ENCODE data around the gene MET. TPM values are rescaled to one million over a fixed set of nuclear protein-coding genes. Genes with fewer than 3 reads are reported as not detected.

The MET gene
- total RNA-seq, 1 experiment from 2014 or later = 5.0 TPM

DNA sequence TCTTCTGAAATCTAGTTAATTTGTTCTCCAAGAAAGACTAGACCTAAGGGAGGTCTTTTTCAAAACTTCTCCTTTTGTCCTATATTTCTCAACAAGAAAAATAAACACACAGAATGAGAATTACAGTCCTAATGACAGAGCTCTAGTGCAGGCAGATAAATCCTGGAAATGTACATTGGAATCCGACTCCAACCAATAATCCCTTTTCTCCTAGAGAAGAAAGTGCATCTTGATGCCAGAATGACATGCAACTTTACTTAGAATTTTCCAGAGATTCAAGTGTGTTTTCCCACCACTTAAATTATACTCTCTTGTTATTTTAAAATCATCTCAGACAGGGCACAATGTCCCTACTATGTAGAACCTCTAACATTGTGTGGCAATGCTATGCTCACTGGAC is 68.2 kb downstream of the MET start:
- no peak overlapping the region for H3K4me2 ChIP-seq (ENCODE audit: insufficient read depth, insufficient read length, low read length)
- H3K79me1 ChIP-seq (ENCODE audit: insufficient read depth, low read depth, low read length, poor library complexity, severe bottlenecking) = no peaks in the 10 kb centered on the region
- peaks cover 0 to under 1% of the 10 kb centered on the region in 2 experiments; a peak in 1 of 5 replicates for H3K9me3 Mint-ChIP-seq
- no peaks in the 10 kb centered on the region for H3K23me2 ChIP-seq (ENCODE audit: insufficient read length, low read depth, low read length, poor library complexity, severe bottlenecking)
- no peak overlapping the region for H3K27ac Mint-ChIP-seq
- no peak overlapping the region for H2BK20ac ChIP-seq (ENCODE audit: low read depth, low read length, poor library complexity, severe bottlenecking)
- H4K20me1 ChIP-seq (ENCODE audit: control insufficient read depth, insufficient read depth, insufficient read length) = no peaks in the 10 kb centered on the region
- H3K9ac ChIP-seq (ENCODE audit: extremely low read depth, insufficient read length, low read length) = no peak overlapping the region
- no peak overlapping the region for H3K18ac ChIP-seq (ENCODE audit: insufficient read length, low read depth, low read length)
- TF ChIP-seq, protein P1, sequence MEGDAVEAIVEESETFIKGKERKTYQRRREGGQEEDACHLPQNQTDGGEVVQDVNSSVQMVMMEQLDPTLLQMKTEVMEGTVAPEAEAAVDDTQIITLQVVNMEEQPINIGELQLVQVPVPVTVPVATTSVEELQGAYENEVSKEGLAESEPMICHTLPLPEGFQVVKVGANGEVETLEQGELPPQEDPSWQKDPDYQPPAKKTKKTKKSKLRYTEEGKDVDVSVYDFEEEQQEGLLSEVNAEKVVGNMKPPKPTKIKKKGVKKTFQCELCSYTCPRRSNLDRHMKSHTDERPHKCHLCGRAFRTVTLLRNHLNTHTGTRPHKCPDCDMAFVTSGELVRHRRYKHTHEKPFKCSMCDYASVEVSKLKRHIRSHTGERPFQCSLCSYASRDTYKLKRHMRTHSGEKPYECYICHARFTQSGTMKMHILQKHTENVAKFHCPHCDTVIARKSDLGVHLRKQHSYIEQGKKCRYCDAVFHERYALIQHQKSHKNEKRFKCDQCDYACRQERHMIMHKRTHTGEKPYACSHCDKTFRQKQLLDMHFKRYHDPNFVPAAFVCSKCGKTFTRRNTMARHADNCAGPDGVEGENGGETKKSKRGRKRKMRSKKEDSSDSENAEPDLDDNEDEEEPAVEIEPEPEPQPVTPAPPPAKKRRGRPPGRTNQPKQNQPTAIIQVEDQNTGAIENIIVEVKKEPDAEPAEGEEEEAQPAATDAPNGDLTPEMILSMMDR (conservative IDR thresholded peaks at IDR 0.05) = no peak
- no peak overlapping the region for H2AK5ac ChIP-seq (ENCODE audit: insufficient read length, low read length)
- no peak for DNase-seq
- no peak overlapping the region for H3T11ph ChIP-seq (ENCODE audit: low read length)
- H3K27ac ChIP-seq (ENCODE audit: insufficient read length, low read depth, low read length) = no peak overlapping the region
- WGBS (ENCODE audit: extremely low coverage, insufficient read length, low lambda C conversion rate) = no CpG with 5 or more reads among the region's 1 CpG
- H3K14ac ChIP-seq (ENCODE audit: insufficient read depth, low read length) = no peak overlapping the region
- peaks cover 0 to 6% (median 2%) of the 10 kb centered on the region in 3 experiments; a peak in 2 of 7 replicates for H3K36me3 Mint-ChIP-seq (ENCODE audit: insufficient read depth in 1 of 3, low read depth in 3 of 3)
- H3K4me1 ChIP-seq (ENCODE audit: insufficient read depth, low read length) = peaks cover 10% of the 10 kb centered on the region; the same call in 1 of the 2 replicates
- no peak overlapping the region for H2BK5ac ChIP-seq (ENCODE audit: insufficient read length, low read length)
- H3K4me3 Mint-ChIP-seq = no peak overlapping the region
- no peak overlapping the region for H4K91ac ChIP-seq (ENCODE audit: insufficient read length, low read depth, low read length)
- no peaks in the 10 kb centered on the region for H3K9me3 ChIP-seq (ENCODE audit: control insufficient read depth, low read depth, low read length)
- no peak overlapping the region for H3K56ac ChIP-seq (ENCODE audit: insufficient read length, low read depth, low read length)
- no peaks in the 10 kb centered on the region for H3K27me3 ChIP-seq (ENCODE audit: insufficient read depth, low read length)
- H4K5ac ChIP-seq (ENCODE audit: insufficient read length, low read depth, low read length) = no peak overlapping the region
- no peaks in the 10 kb centered on the region for H3K27me3 Mint-ChIP-seq (ENCODE audit: low read depth)
- H3K23ac ChIP-seq (ENCODE audit: insufficient read length, low read depth, low read length) = no peak overlapping the region
- H3K4ac ChIP-seq (ENCODE audit: low read depth, low read length) = no peak overlapping the region
- no peak overlapping the region for H4K8ac ChIP-seq (replicated peaks; ENCODE audit: insufficient read length, low read depth, low read length)
- H2BK12ac ChIP-seq (ENCODE audit: insufficient read length, low read depth, low read length) = no peak overlapping the region
- no peak overlapping the region for H2BK15ac ChIP-seq (ENCODE audit: low read depth, low read length)
- no peak overlapping the region for H2BK120ac ChIP-seq (ENCODE audit: low read depth, low read length, poor library complexity, severe bottlenecking)
- no peak overlapping the region for H2AFZ ChIP-seq (ENCODE audit: low read length)
- H3K79me2 ChIP-seq (ENCODE audit: insufficient read depth, low read length) = no peaks in the 10 kb centered on the region
- peaks cover 24 to 25% of the 10 kb centered on the region in 2 experiments for H3K4me1 Mint-ChIP-seq

Data from H9 (cell line).